NCI-H2227 treated with DMSO at 0.1 percent for 48 hours (cell line): Measurements from ENCODE around the gene TNFSF13.

Experiments
- DNase-seq: peaks from one replicate; lab custom pipeline; 2025; lab: John Stamatoyannopoulos, UW

TNFSF13 gene

GRCh38 chr17:7558544-7559319, at the start of gene TNFSF13:
TSS of gene TNFSF13 (plus strand) at chr17:7558750. CDS start at chr17:7559040, 290 bp downstream.
- DNase-seq = no peak

GRCh38 chr17:7508846-7509245, 49.7 kb upstream of the TNFSF13 start:
- DNase-seq = no peak

DNA sequence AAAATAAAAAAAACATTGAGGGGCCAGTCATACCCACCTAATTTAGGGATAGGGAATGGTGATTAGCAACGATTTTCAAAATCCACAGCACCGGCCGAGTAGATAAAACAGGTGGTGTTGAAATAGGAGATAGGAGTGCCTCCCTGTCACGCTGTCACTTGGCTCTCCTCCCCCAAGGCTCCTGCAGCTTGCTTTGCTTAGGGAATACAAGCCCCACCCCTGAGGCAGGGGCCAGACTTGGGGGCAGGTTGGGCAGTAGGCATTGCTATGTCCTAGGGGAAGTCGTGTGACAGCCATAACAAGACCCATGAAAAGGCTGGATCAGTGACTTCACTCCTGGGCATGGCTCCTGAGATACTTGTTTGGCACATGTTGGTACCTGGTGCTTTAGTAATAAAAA, 48.6 kb upstream of the TNFSF13 start:
- DNase-seq = no peak

DNA sequence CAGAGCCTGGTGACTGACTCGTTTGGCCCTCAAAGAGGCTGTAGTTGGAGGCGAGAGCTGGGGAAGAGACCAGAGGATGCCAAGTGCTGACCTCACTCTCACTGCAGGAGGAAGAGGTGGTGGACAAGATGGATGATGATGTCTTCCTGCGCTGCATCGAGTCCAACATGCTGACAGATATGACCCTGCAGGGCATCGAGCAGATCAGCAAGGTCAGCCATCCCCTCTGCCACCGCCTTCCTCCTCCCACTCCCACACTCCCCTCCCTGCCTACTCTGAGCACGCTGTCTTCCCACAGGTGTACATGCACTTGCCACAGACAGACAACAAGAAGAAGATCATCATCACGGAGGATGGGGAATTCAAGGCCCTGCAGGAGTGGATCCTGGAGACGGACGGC, 47.4 kb upstream of the TNFSF13 start:
- no peak for DNase-seq

GRCh38 chr17:7512105-7512504, 46.4 kb upstream of the TNFSF13 start:
- no peak for DNase-seq

- no peak for DNase-seq
Observed at GRCh38 chr17:7512824-7513540, 45.6 kb upstream of the TNFSF13 start.

GRCh38 chr17:7513850-7514419, 44.6 kb upstream of the TNFSF13 start:
- no peak for DNase-seq

GRCh38 chr17:7515911-7516610, 42.5 kb upstream of the TNFSF13 start:
- DNase-seq = no peak

GRCh38 chr17:7523033-7523432, 35.5 kb upstream of the TNFSF13 start:
- no peak for DNase-seq

- no peak for DNase-seq
Observed at GRCh38 chr17:7528842-7529241, 29.7 kb upstream of the TNFSF13 start.

- DNase-seq = no peak
Observed at GRCh38 chr17:7530023-7530900, 28.3 kb upstream of the TNFSF13 start.

GRCh38 chr17:7538050-7538449, 20.5 kb upstream of the TNFSF13 start:
- DNase-seq = no peak

DNA sequence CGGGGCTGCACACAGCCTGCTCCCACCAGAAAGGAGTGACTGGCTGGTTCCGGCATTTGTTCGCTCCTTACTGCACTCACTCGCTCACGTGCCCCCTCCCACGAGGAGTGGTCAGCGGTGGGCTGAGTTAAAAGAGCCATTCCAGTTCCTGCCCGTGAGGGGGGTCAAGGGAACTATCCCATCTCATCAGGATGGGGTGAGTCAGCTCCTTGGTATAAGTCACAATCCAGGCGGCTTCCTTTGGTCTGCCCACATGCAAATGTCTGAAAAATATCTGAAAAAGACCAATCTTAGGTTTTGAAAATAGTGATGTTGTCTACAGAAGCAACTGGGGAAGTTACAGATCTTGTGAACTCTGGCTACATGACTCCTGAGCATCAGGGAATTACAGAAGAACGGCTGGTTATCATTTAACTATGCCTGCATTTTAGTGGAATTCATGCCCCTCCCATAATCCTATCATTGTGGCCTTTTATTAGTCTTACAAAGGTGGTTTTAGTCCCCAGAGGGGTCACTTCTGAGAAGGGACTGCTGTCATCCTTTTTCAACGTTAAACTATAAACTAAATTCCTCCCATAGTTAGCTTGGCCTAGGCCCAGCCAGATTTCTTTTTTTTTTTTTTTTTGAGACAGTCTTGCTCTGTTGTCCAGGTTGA, 19.5 kb upstream of the TNFSF13 start:
- no peak for DNase-seq

DNA sequence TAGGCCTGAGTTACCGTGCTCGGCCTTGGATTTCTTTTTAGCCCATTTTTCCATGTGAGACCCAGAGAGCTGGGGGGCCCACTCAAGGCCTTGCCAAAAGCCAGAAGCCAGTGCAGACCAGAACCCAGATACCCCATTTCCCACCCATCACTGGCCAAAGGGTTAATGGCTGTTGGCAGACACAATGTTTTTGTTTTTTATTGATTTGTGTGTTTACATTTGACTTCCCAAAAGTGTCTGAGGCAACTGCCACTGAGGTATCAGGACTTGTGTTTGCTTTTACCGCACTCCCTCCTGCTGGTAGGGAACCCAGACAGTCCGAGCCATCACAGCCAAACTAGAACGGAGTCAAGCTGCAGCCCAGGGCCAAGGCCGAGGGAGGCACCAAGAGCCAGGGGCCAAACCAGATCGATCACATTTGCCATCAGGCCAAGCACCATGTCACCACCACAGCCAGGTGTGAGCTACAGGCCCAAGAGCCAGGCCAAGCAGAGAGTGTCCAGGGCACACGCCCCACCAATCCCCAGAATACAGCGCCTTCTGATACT, 17.4 kb upstream of the TNFSF13 start:
- DNase-seq = no peak

DNA sequence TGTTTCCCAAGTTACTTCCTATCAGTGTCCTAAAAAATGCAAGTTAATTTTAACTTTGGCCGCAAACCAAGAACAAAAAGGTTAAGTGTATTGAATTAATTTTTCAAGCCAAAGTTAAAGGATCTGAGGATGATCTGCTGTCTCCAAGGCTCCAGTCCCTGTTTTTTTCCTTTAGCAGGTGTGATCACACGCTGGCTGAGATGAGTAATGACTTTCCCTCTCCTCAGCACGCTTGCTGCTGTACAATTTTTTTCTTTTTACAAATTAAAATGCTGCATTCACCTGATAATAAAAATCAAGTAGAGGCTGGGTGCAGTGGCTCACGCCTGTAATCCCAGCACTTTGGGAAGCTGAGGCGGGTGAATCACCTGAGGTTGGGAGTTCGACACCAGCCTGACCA, 13.6 kb upstream of the TNFSF13 start:
- DNase-seq = no peak

- DNase-seq = no peak
Observed at GRCh38 chr17:7548585-7549400, 9.8 kb upstream of the TNFSF13 start, which contains the start of gene TNFSF12. TSS of gene TNFSF12 (plus strand) at chr17:7549058. CDS start at chr17:7549154, 96 bp downstream.

DNA sequence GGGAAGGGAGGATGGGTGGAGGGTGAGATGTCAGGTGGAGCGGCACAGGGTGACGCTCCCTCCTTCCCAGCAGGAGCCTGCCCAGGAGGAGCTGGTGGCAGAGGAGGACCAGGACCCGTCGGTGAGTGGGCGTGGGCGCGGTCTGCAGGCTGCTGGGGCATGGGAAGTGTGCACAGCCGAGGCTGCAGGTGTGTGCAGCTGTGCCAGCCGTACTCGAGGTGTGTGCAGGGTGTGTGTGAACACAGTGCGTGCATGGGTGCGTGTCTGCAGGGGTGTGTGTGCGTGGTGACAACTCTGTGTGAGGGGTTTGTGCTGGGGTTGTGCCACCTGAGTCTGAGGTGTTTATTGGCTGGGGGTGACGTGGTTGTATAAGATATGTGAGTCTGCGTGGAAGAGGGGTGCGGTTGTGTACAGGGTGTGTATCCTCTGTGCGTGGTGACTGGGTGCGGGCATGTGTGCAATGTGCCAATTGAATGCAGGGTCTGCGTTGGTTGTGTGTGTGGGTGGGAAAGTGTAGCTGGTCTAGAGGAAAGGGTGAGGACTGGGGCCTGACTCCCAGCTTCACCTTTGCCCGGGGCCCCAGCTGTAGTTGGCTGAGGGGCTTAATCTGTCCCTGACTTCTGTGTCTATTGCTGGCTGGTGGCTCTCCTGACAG, 9.0 kb upstream of the TNFSF13 start:
- DNase-seq = no peak

DNA sequence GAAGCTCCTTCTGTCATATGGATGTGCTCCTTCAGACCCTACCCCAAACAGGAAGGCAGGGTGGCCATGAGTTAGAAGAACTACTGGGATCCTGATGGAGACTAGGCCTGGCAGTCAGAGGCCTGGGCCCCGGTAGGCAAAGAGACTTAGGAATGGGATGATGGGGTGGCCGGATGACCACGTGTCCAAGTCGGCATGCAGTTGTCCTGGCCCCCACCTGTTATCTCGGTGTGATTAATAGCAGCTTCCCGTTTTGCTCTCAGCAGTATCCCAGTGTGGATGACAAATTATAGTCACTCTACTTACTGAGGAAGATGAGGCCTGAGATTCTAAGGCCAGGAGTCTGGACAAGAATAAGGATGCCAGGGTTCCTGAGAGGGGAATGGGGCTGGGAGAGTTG, 8.2 kb upstream of the TNFSF13 start:
- DNase-seq = no peak

GRCh38 chr17:7551396-7551795, 7.2 kb upstream of the TNFSF13 start:
- no peak for DNase-seq
